SK-N-SH (cell line): Measurements from ENCODE around the gene KCNG4. TPM values are rescaled to one million over a fixed set of nuclear protein-coding genes. Genes with fewer than 3 reads are reported as not detected.

Experiments used
- CTCF ChIA-PET: fragments of 300-600, 350-600 bp; formaldehyde crosslinking; extraction: SDS; loops from one replicate; lab custom pipeline; 2021; lab: Yijun Ruan, JAX
- POLR2A ChIA-PET: fragments of 350-600 bp; sonication (Branson Sonifier 250); formaldehyde crosslinking; extraction: SDS; loops from one replicate; lab custom pipeline; 2020; ENCODE audit warnings: antibody characterized with exemption, inconsistent platforms; lab: Yijun Ruan, JAX
- DNase-seq: peaks from one replicate; pipeline ENCODE4 v3.0.0; 2012
- H2AFZ ChIP-seq: fragments of 200-600 bp; sonication (generic); 2 replicates; pipeline ENCODE4 v1.8.1; 2016; ENCODE audit warnings: antibody characterized with exemption, mild to moderate bottlenecking, low read depth
- H3F3A ChIP-seq: fragments of 200-600 bp; sonication (generic); replicated peaks from 2 replicates; pipeline ENCODE3; 2016; ENCODE audit warnings: antibody characterized with exemption, mild to moderate bottlenecking; ENCODE audit not compliant: insufficient read depth
- H3K27ac ChIP-seq, 2 experiments: fragments of 200-500 bp in 1 of 2; fragments of 200-600 bp in 1 of 2; sonication (Bioruptor generic) in 1 of 2; sonication (generic), shearing (Covaris generic) in 1 of 2; 2 replicates each; pipeline versions ENCODE4 v1.5.1 to v1.6.1; 2014 to 2016; ENCODE audit warnings: low read depth in 2 of 2, inconsistent platforms in 1 of 2, low read length in 1 of 2, mild to moderate bottlenecking in 1 of 2, mixed read lengths in 1 of 2
- H3K27me3 ChIP-seq: fragments of 200-600 bp; sonication (generic), shearing (Covaris generic); 2 replicates; pipeline ENCODE4 v1.6.1; 2016; ENCODE audit warnings: mixed run types; ENCODE audit not compliant: insufficient read depth
- H3K36me3 ChIP-seq, 2 experiments: fragments of 200-500 bp in 1 of 2; fragments of 200-600 bp in 1 of 2; sonication (Bioruptor generic) in 1 of 2; sonication (generic) in 1 of 2; replicated peaks in 1 of 2; 2 replicates each; pipeline versions ENCODE3 to v1.5.1; 2014 to 2016; ENCODE audit warnings: low read length in 1 of 2, mild to moderate bottlenecking in 1 of 2; ENCODE audit not compliant: insufficient read depth in 2 of 2, control insufficient read depth in 1 of 2
- H3K4me1 ChIP-seq, 2 experiments: fragments of 200-500 bp in 1 of 2; fragments of 200-600 bp in 1 of 2; sonication (Bioruptor generic) in 1 of 2; sonication (generic), shearing (Covaris generic) in 1 of 2; 2 replicates each; pipeline versions ENCODE4 v1.5.1 to v1.6.1; 2014 to 2016; ENCODE audit warnings: low read depth in 1 of 2, low read length in 1 of 2, mixed run types in 1 of 2; ENCODE audit not compliant: insufficient read depth in 2 of 2, control insufficient read depth in 1 of 2
- H3K4me2 ChIP-seq: fragments of 200-600 bp; sonication (generic), shearing (Covaris generic); 2 replicates; pipeline ENCODE4 v1.6.1; 2017; ENCODE audit warnings: mixed run types
- H3K4me3 ChIP-seq, 2 experiments: fragments of 200-500 bp in 1 of 2; fragments of 200-600 bp in 1 of 2; sonication (Bioruptor generic) in 1 of 2; sonication (generic), shearing (Covaris generic) in 1 of 2; 2 replicates each; pipeline versions ENCODE4 v1.5.1 to v1.8.1; 2014 to 2016; ENCODE audit warnings: low read depth in 2 of 2, inconsistent platforms in 1 of 2, low read length in 1 of 2, mild to moderate bottlenecking in 1 of 2, mixed read lengths in 1 of 2, moderate library complexity in 1 of 2
- H3K79me2 ChIP-seq: fragments of 200-600 bp; sonication (generic); 2 replicates; pipeline ENCODE4 v1.8.1; 2017; ENCODE audit warnings: mild to moderate bottlenecking; ENCODE audit not compliant: insufficient read depth
- H3K9ac ChIP-seq: fragments of 200-600 bp; sonication (generic); 2 replicates; pipeline ENCODE4 v1.6.1; 2017; ENCODE audit warnings: mixed run types
- H3K9me2 ChIP-seq: fragments of 200-600 bp; sonication (generic); 2 replicates; pipeline ENCODE4 v1.6.1; 2017; ENCODE audit warnings: mixed run types
- H3K9me3 ChIP-seq: fragments of 200-600 bp; sonication (generic); 2 replicates; pipeline ENCODE4 v1.6.1; 2017; ENCODE audit warnings: mixed run types, mild to moderate bottlenecking, moderate library complexity
- H4K20me1 ChIP-seq: fragments of 200-600 bp; sonication (generic); 2 replicates; pipeline ENCODE4 v1.6.1; 2017; ENCODE audit warnings: mild to moderate bottlenecking, mixed run types; ENCODE audit not compliant: insufficient read depth
- CTCF ChIP-seq: fragments of 200-600 bp; sonication (generic); IDR thresholded peaks from 2 replicates; pipeline ENCODE4 v1.6.1; 2017; ENCODE audit warnings: antibody characterized with exemption, mild to moderate bottlenecking, moderate library complexity
- ELF1 ChIP-seq: IDR thresholded peaks from 2 replicates; pipeline ENCODE4 v1.4.0; 2012
- EZH2phosphoT487 ChIP-seq: fragments of 200-600 bp; sonication (generic); IDR thresholded peaks from 2 replicates; pipeline ENCODE4 v1.6.1; 2017; ENCODE audit warnings: low read depth, mixed run types, mild to moderate bottlenecking, antibody characterized with exemption, moderate library complexity, borderline replicate concordance
- FOXJ3 ChIP-seq: sonication (generic); formaldehyde crosslinking; IDR thresholded peaks from 2 replicates; pipeline ENCODE4 v1.5.1; 2020; ENCODE audit warnings: mild to moderate bottlenecking, missing genetic modification reagents
- FOXM1 ChIP-seq: IDR thresholded peaks from 2 replicates; pipeline ENCODE4 v1.4.0; 2012; ENCODE audit warnings: low read depth, mild to moderate bottlenecking
- GABPA ChIP-seq: IDR thresholded peaks from 2 replicates; pipeline ENCODE4 v1.4.0; 2012; ENCODE audit warnings: low read depth, mild to moderate bottlenecking
- GATA2 ChIP-seq: sonication (generic); formaldehyde crosslinking; IDR thresholded peaks from 2 replicates; pipeline ENCODE4 v1.5.0; 2020; ENCODE audit warnings: mild to moderate bottlenecking, missing genetic modification reagents
- IRF3 ChIP-seq: fragments of 150-350 bp; IDR thresholded peaks from 2 replicates; pipeline ENCODE4 v1.6.1; 2016; ENCODE audit warnings: mild to moderate bottlenecking, low read depth, low read length
- JUND ChIP-seq: IDR thresholded peaks from 2 replicates; pipeline ENCODE4 v1.4.0; 2012
- MEF2A ChIP-seq: IDR thresholded peaks from 2 replicates; pipeline ENCODE4 v1.4.0; 2012; ENCODE audit warnings: low read depth, borderline replicate concordance
- NFIC ChIP-seq: IDR thresholded peaks from 2 replicates; pipeline ENCODE4 v1.4.0; 2012; ENCODE audit warnings: borderline replicate concordance
- RAD21 ChIP-seq: IDR thresholded peaks from 2 replicates; pipeline ENCODE4 v1.6.1; 2012; ENCODE audit warnings: mild to moderate bottlenecking, low read length
- REST ChIP-seq: IDR thresholded peaks from 2 replicates; pipeline ENCODE4 v1.6.1; 2012; ENCODE audit warnings: mild to moderate bottlenecking, low read depth, low read length, moderate library complexity
- RFX5 ChIP-seq: IDR thresholded peaks from 2 replicates; pipeline ENCODE4 v1.6.1; 2012; ENCODE audit warnings: mild to moderate bottlenecking, improper control_type of control experiment, low read length
- RXRA ChIP-seq: IDR thresholded peaks from 2 replicates; pipeline ENCODE4 v1.4.0; 2012; ENCODE audit warnings: low read depth, mild to moderate bottlenecking, borderline replicate concordance
- SIN3A ChIP-seq: IDR thresholded peaks from 2 replicates; pipeline ENCODE4 v1.6.1; 2012; ENCODE audit warnings: low read depth, mild to moderate bottlenecking, low read length, moderate library complexity, borderline replicate concordance
- SMC3 ChIP-seq: IDR thresholded peaks from 2 replicates; pipeline ENCODE4 v1.6.1; 2012; ENCODE audit warnings: low read depth, low read length, improper control_type of control experiment
- TCF12 ChIP-seq: IDR thresholded peaks from 2 replicates; pipeline ENCODE4 v1.4.0; 2012
- TEAD4 ChIP-seq: IDR thresholded peaks from 2 replicates; pipeline ENCODE4 v1.4.0; 2012; ENCODE audit warnings: mild to moderate bottlenecking, borderline replicate concordance; ENCODE audit not compliant: insufficient read depth
- YY1 ChIP-seq: IDR thresholded peaks from 2 replicates; pipeline ENCODE4 v1.4.0; 2012; ENCODE audit warnings: low read depth, mild to moderate bottlenecking
- WGBS: methylation state at CpG from one replicate; pipeline ENCODE4 v1.1.6; 2017; ENCODE audit warnings: low lambda C conversion rate; 5-methylcytosine and 5-hydroxymethylcytosine counted together
- polyA plus RNA-seq, 3 experiments: library from polyadenylated mRNA; depleted of rRNA; stranded (reverse); fragments of >200 nt; gene quantifications; 2 replicates each; pipeline ENCODE4 v1.2.3, GENCODE V29; 2012

Gene KCNG4
- polyA plus RNA-seq, 1 of the 3 experiments (the other 2 are of a cell fraction), result not detected

DNA sequence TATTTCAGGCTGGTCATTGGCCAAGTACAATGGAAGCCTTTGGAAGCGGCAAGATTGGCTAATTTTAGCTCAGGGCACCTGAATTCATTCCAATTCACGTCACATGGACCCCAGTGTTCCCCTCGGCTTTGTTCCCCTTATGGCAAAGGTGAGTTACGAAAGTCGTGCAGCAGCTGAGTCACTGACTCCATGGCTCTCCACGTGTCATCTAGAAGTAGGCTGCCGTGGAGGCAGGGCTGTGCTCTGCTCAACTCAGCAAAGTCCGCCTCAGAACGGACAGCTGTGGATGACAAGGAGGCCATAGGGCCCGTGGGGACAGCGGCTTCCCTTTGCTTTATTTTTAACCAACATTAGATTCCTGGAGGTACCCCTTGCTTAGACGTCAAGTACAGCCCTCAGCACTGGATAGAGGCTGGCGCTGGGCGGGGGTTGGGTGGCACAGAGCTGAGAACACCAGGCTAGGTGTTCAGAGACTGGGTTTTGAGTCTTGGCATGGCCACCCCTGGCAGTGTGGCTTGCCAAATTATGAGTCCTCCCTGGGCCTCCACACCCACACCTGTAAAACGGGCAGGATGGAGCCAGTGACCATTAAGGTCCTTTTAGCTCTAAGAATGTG lies 25.3 kb downstream of the KCNG4 start:
- Histone ChIP-seq H3K27ac (no peak overlapping the region), H3K9ac (no peak overlapping the region), H3K4me3 (no peak overlapping the region), H3K9me3 (no peaks in the 10 kb centered on the region), H3K4me2 (no peak overlapping the region), H4K20me1 (no peaks in the 10 kb centered on the region), H3K4me1 (peaks cover 0 to 18% of the 10 kb centered on the region in 2 experiments; a peak in 1 of 4 replicates), H3K27me3 (no peaks in the 10 kb centered on the region), H2AFZ (no peak overlapping the region), H3K9me2 (no peaks in the 10 kb centered on the region), H3F3A (no peaks in the 10 kb centered on the region)
- WGBS, result 79% methylated on average over 10 of the region's 15 CpGs
- CTCF ChIA-PET, result interaction anchor here (1.4 to 2.1 kb wide), 3 partner anchors 21 to 270 kb away, joined by 3 to 5 read pairs (median 5); partner anchors contain the start of gene TAF1C
- POLR2A ChIA-PET, result no interaction called here
- no peak for DNase-seq
- TF ChIP-seq JUND, result no peak
- no peak for TF ChIP-seq GABPA
- TF ChIP-seq NFIC, result no peak
- TF ChIP-seq EZH2phosphoT487, result no peak
- TF ChIP-seq REST, result no peak
- no peak for TF ChIP-seq RXRA
- no peak for TF ChIP-seq SMC3
- no peak for TF ChIP-seq TEAD4
- TF ChIP-seq RFX5, result no peak
- no peak for TF ChIP-seq RAD21
- no peak for TF ChIP-seq FOXM1
- no peak for TF ChIP-seq GATA2 (CRISPR knock-in tag)
- TF ChIP-seq YY1, result no peak
- no peak for TF ChIP-seq SIN3A
- no peak for TF ChIP-seq ELF1
- no peak for TF ChIP-seq CTCF
- no peak for TF ChIP-seq MEF2A
- TF ChIP-seq IRF3, result no peak
- TF ChIP-seq TCF12, result no peak
- TF ChIP-seq FOXJ3 (CRISPR knock-in tag), result no peak
- TF ChIP-seq, all 33 proteins: peak for 0
- Histone ChIP-seq H3K79me2 (no peaks in the 10 kb centered on the region), H3K36me3 (no peaks in the 10 kb centered on the region)
